ENCODE measurements around the gene DUSP18.
"Not testable (repeated sequence)": the region's sequence is repeated elsewhere in the genome, so short reads cannot be mapped to it uniquely, and the experiment has no call there.

Gene DUSP18

GRCh38 chr22:30667494-30668385 lies at the start of gene DUSP18:
TSS of gene DUSP18 (minus strand) at chr22:30667875. CDS start at chr22:30664003, 3,872 bp downstream.
- in situ Hi-C loops (cut with HindIII; ENCODE audit: low sequenced_read_pairs) = no loop called here

GRCh38 chr22:30714062-30714461 lies 46.4 kb upstream of the DUSP18 start:
- in situ Hi-C loops (cut with HindIII; ENCODE audit: low sequenced_read_pairs) = no loop called here

GRCh38 chr22:30712094-30712493 lies 44.4 kb upstream of the DUSP18 start:
- in situ Hi-C loops (cut with HindIII; ENCODE audit: low sequenced_read_pairs) = no loop called here

DNA sequence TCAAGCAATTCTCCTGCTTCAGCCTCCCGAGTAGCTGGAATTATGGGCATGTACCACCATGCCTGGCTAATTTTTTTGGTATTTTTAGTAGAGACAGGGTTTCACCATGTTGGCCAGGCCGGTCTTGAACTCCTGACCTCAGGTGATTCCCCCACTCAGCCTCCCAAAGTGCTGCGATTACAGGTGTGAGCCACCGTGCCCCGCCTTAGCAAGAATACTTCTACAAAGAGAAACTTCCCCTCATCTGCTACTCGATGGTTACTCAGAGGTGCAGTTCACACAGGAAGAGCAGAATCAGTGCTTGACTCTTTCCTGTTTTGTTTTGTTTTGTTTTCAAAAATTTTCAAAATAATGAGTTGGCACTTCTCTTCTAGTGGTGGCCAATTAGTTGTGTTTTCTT lies 42.3 kb upstream of the DUSP18 start:
- in situ Hi-C loops (cut with HindIII; ENCODE audit: low sequenced_read_pairs) = not testable (repeated sequence)

- in situ Hi-C loops (cut with HindIII; ENCODE audit: low sequenced_read_pairs) = no loop called here
Measured at GRCh38 chr22:30705710-30706651, 38.3 kb upstream of the DUSP18 start.

DNA sequence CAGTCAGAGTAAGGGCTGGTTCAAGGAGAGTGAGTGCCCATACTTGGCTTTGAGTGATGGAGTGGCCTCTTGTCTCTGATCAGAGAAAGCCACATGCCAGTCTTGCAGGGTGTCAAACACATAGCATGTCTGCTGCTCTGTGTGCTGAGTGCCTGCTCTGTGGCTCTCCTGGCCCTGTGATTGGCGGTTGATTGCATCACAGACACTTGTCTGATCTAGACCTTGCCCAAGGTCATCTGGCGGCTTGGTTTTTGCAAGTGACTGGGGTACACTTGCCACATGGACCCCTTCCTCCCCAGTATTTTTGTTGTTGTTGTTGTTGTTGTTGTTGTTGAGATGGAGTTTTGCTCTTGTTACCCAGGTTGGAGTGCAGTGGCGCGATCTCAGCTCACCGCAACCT lies 37.3 kb upstream of the DUSP18 start:
- in situ Hi-C loops (cut with HindIII; ENCODE audit: low sequenced_read_pairs) = no loop called here

DNA sequence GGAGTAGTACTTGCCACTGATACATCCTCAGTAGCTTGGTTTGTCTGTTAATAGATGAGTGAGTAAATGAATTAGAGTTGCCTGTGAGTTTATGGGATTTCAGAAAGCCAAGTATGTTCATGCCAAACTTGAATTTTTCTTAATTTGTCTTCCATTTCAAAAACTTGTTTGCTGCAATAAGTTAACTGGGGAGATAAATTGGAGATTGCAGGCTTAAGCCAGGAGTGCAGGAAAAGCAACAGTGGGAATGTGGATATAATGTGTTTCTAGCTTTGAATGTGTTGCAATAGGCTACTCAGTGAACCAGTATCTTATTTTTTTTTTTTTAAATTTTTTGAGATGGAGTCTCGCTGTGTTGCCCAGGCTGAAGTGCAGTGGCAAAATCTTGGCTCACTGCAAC lies 35.2 kb upstream of the DUSP18 start:
- in situ Hi-C loops (cut with HindIII; ENCODE audit: low sequenced_read_pairs) = no loop called here

GRCh38 chr22:30701872-30702271 lies 34.2 kb upstream of the DUSP18 start:
- in situ Hi-C loops (cut with HindIII; ENCODE audit: low sequenced_read_pairs) = no loop called here

- in situ Hi-C loops (cut with HindIII; ENCODE audit: low sequenced_read_pairs) = no loop called here
Measured at GRCh38 chr22:30697975-30698374, 30.3 kb upstream of the DUSP18 start.

DNA sequence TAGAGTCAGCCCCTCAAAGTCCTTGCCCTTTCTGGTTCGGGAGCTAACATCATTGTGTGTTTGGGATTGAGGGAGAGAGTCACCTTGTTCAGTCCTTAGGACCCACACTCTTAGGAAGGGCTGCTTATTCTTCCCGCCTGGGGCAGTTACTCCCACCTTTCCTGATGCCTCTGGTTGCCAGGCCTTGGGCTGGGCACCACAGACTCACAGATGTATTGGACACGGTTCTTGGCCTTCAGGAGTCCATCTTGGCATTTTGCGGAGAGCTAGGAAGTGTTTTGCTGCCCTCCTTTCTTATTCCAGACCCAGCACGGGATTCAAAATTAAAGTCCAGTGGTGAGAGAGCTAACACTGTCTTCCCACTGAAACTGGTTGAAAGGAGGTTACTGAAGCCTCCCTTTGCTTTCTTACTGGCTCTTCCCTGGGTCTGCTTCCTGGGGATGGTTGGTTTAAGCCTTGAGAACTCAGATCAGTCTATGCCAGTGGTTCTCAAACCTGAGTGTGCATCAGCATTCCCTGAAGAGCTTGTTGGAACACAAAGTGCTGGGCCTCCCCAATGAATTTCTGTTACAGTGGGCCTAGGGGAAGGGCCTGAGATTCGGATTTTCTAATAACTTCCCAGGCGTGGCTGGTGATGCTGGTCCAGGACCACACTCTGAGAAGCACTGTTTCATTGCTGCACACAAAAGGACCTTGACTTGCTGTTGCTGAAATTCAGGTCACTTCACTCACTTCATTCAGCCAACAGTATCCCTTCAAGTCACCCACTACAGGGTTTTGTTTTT lies 28.4 kb upstream of the DUSP18 start:
- in situ Hi-C loops (cut with HindIII; ENCODE audit: low sequenced_read_pairs) = no loop called here

GRCh38 chr22:30695351-30695851 lies 27.7 kb upstream of the DUSP18 start:
- in situ Hi-C loops (cut with HindIII; ENCODE audit: low sequenced_read_pairs) = no loop called here

GRCh38 chr22:30694640-30695350 lies 27.1 kb upstream of the DUSP18 start, which contains the start of gene OSBP2:
TSS of gene OSBP2 (plus strand) at chr22:30694874. CDS start at chr22:30694910, 36 bp downstream.
- in situ Hi-C loops (cut with HindIII; ENCODE audit: low sequenced_read_pairs) = no loop called here

DNA sequence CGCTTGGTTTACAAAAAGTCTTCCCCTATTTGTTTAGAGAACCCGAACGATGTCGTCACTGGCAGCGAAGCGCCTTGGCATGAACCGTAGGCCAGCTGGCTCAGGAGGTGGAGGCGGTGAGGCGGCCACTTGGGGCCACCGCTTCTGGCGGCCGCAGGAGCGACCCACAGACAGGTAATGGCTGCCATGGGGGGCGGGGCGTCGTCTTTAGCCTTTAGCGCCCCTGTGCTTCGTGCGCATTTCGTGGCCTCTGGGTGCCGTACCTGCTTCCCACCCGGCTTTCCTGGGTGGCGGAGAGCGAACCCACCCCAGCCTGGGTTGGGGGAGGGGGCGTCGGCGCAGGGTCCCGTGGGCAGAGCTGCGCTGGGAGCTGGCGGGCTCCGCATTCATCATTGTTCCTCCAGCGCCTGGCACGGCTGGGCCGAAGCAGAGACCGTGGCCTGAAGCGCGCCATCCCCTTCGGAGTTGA lies 26.5 kb upstream of the DUSP18 start:
- in situ Hi-C loops (cut with HindIII; ENCODE audit: low sequenced_read_pairs) = no loop called here

GRCh38 chr22:30691204-30691603 lies 23.5 kb upstream of the DUSP18 start:
- in situ Hi-C loops (cut with HindIII; ENCODE audit: low sequenced_read_pairs) = no loop called here

- in situ Hi-C loops (cut with HindIII; ENCODE audit: low sequenced_read_pairs) = no loop called here
Measured at GRCh38 chr22:30689622-30690021, 21.9 kb upstream of the DUSP18 start.

- in situ Hi-C loops (cut with HindIII; ENCODE audit: low sequenced_read_pairs) = no loop called here
Measured at GRCh38 chr22:30687358-30687757, 19.7 kb upstream of the DUSP18 start.

DNA sequence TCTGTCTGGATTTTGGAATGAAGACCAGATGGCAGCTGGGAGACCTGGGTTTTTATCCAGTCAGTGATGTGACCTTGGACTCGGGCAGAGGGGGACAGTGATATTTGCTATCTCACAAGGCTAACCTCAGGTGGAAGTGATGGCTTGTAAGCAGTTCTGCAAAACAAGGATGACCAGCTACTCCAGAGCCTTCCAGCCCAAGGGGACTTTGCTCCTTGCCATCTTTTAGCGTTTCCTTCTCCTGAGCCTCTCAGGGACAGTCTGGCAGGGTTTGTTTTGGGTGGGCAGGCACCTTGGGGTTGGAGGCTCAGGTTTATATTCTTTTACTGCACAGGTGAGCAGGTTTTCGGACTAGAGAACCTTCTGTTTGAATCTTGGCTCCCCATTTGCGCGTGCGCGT lies 17.5 kb upstream of the DUSP18 start:
- in situ Hi-C loops (cut with HindIII; ENCODE audit: low sequenced_read_pairs) = no loop called here

DNA sequence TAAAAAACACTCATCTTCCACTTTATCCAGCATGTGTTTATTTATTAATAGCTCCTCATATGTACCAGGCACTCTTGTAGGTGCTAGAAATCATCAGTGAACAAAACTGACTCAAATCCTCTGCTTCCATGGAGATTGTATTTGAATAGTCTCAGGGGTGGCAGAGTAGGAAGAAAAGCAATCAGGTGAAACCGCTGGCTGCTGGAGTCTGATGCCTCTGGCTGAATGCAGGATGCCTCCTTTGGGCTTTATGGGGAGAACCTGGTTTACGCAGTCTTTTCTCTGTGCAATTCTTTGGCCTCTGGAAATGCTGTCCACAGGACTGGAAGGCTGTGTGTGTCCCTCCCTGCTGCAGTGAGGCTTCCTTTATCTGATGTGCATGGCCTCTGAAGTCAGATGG lies 14.2 kb upstream of the DUSP18 start:
- in situ Hi-C loops (cut with HindIII; ENCODE audit: low sequenced_read_pairs) = no loop called here

DNA sequence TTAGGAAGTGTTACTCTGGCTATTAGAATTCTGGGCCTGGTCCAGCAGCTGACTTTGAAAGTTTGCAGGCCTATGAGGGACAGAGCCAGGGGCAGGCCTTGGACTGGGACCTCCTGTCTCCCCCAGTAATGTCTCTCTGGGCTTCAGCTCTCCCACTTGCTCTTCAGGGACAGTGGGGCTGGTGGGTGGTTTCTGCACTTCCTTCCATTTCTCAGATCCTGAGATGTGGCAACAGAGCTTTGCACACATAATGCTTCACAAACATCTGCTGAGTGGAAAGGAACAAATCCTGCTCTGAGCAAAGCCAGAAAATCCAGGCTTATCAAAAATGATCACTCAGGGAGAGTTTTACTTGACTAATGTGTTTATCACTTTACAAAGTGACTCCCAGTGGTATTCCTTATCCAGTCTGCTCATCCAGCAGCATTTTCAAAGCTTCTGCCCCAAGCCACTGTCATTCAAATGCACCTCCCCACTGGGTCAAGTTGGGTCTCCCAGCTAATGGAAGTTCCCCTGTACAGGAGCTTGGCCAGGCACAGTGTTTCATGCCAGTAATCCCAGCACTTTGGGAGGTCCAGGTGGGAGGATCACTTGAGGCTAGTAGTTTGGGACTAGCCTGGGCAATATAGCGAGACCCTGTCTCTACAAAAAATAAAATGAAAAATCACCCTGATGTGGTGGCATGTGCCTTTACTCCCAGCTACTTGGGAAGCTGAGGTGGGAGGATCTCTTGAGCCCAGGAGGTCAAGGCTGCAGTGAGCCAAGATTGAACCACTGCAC lies 13.5 kb upstream of the DUSP18 start:
- in situ Hi-C loops (cut with HindIII; ENCODE audit: low sequenced_read_pairs) = no loop called here

Measured in DLD1 (cell line).